ENCODE results near the gene XYLT2.
"Not testable (repeated sequence)": the region's sequence is repeated elsewhere in the genome, so short reads cannot be mapped to it uniquely, and the experiment has no call there.

XYLT2 gene

GRCh38 chr17:50322271-50322670, 23.7 kb upstream of the XYLT2 start:
- no peak for DNase-seq

- DNase-seq, result no peak
Observed at GRCh38 chr17:50323060-50323459, 22.9 kb upstream of the XYLT2 start.

GRCh38 chr17:50325906-50326305, 20.0 kb upstream of the XYLT2 start:
- DNase-seq, result no peak

- no peak for DNase-seq
Observed at GRCh38 chr17:50326831-50327364, 19.0 kb upstream of the XYLT2 start.

- peak; percentile 16 for DNase-seq
Observed at GRCh38 chr17:50328363-50329325, 17.3 kb upstream of the XYLT2 start.

GRCh38 chr17:50329716-50330115, 16.2 kb upstream of the XYLT2 start:
- DNase-seq, result no peak

GRCh38 chr17:50330151-50330775, 15.7 kb upstream of the XYLT2 start:
- DNase-seq, result no peak

- DNase-seq, result no peak
Observed at GRCh38 chr17:50331085-50331791, 14.7 kb upstream of the XYLT2 start.

- peak; percentile 21 for DNase-seq
Observed at GRCh38 chr17:50332196-50332595, 13.7 kb upstream of the XYLT2 start.

GRCh38 chr17:50333291-50334057, 12.5 kb upstream of the XYLT2 start:
- DNase-seq, result not testable (repeated sequence)

GRCh38 chr17:50337956-50338355, 8.0 kb upstream of the XYLT2 start:
- no peak for DNase-seq

GRCh38 chr17:50338645-50339044, 7.3 kb upstream of the XYLT2 start:
- no peak for DNase-seq

- no peak for DNase-seq
Observed at GRCh38 chr17:50339381-50339780, 6.5 kb upstream of the XYLT2 start.

GRCh38 chr17:50344731-50345365, 1.1 kb upstream of the XYLT2 start:
- peak; percentile 57 for DNase-seq

GRCh38 chr17:50346313-50347116, 589 bp downstream of the XYLT2 start:
- no peak for DNase-seq

GRCh38 chr17:50347117-50347893, 1.4 kb downstream of the XYLT2 start:
- DNase-seq, result no peak

GRCh38 chr17:50347894-50348291, 2.0 kb downstream of the XYLT2 start:
- DNase-seq, result no peak

GRCh38 chr17:50348522-50349242, 2.8 kb downstream of the XYLT2 start:
- no peak for DNase-seq

- DNase-seq, result no peak
Observed at GRCh38 chr17:50349243-50349600, 3.3 kb downstream of the XYLT2 start.

- no peak for DNase-seq
Observed at GRCh38 chr17:50350733-50351132, 4.8 kb downstream of the XYLT2 start.
